ENCODE measurements around the gene PIGH.
"Not testable (repeated sequence)": the region's sequence is repeated elsewhere in the genome, so short reads cannot be mapped to it uniquely, and the experiment has no call there.

Gene PIGH, protein sequence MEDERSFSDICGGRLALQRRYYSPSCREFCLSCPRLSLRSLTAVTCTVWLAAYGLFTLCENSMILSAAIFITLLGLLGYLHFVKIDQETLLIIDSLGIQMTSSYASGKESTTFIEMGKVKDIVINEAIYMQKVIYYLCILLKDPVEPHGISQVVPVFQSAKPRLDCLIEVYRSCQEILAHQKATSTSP

DNA sequence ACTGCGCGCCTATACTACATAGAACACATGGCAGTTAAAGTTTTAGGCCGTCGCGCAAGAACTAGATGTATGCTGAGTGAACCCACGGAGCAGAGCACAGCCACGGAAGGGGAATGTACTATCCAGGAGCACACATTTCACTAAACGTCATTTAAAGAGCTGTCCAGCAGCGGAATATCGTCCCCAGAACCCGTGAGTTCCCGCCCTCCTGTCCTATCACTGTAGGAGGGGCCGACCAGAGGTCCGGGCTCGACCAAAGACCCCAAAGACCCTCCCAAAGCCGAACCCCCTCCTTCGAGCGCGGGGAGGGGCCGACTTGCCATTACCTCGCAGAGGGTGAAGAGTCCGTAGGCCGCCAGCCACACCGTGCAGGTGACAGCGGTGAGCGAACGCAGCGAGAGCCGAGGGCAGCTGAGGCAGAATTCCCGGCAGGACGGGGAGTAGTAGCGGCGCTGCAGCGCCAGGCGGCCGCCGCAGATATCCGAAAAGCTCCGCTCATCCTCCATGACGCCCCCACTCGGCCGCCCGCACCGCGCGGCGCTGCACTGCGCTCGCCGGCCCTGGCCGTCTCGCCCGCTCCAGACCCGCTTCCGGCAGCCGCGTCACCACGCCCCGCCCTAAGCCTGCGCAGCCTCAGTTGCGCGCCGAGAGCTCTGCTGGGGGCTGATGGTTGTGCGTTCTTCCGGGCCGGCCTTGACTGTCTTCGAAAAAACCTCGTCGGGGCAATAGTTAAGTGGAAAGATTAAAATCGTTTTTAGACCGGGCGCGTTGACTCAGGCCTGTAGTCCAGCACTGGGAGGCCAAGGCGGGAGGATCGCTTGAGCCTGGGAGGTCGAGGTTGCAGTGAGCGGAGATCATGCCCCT lies at the start of gene PIGH:
Gene PIGH, minus strand, starts transcription at position 571 of the 864 bp plus-strand sequence. Its CDS starts 65 bp downstream, at position 506.
- in situ Hi-C loops (cut with HindIII; ENCODE audit: low sequenced_read_pairs), result no loop called here

DNA sequence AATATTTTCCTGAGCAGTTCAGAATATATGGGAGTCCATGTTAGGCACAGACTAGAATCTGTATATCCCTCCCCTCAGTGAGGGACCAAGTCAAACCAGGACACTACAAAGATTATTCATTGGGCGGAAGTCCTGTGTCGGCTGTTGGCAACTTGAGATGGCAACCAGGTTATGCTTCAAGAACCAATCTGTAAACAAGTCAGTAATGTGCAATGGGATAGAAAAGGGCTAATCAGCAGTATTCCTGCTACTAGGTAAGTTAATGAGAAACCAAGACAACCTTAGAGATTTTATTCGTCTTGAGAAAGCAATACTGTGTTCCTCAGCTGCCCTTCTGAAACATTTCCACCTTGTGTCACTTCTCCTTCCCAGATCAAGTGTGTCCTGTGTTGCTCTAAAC lies 46.1 kb upstream of the PIGH start:
- in situ Hi-C loops (cut with HindIII; ENCODE audit: low sequenced_read_pairs), result no loop called here

DNA sequence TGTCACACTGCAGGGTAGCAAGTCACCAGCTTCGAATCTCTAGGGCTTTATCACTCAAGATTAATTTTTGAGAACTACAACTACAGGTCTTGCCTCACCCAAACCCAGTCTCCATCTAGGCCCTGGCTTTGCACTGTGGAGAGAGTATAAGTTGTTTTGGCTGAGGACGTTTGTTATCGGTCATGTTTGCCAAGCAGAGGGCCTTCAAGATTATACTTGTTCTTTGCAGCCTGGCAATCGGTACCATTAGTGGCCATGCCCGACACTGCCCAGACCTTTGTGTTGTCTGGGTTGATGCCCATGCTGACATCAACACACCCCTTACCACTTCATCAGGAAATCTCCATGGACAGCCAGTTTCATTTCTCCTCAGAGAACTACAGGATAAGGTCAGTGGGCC lies 45.3 kb upstream of the PIGH start:
- in situ Hi-C loops (cut with HindIII; ENCODE audit: low sequenced_read_pairs), result no loop called here

DNA sequence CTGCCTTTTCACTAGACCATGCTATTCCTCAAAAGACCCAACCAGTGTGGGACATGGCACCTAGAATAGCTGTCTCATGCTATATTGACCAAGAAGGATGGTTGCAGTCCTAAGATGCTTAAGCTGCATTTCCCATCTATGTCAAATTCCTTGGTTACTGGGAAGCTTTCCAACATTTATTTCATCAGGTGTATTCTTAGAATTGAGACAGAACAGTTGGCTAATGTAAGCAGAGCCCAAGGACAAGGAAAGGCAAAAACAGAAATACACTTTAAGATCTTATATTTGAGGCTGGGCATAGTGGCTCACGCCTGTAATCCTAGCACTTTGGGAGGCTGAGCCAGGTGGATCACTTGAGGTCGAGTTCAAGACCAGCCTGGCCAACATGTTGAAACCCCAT lies 44.4 kb upstream of the PIGH start:
- in situ Hi-C loops (cut with HindIII; ENCODE audit: low sequenced_read_pairs), result no loop called here

DNA sequence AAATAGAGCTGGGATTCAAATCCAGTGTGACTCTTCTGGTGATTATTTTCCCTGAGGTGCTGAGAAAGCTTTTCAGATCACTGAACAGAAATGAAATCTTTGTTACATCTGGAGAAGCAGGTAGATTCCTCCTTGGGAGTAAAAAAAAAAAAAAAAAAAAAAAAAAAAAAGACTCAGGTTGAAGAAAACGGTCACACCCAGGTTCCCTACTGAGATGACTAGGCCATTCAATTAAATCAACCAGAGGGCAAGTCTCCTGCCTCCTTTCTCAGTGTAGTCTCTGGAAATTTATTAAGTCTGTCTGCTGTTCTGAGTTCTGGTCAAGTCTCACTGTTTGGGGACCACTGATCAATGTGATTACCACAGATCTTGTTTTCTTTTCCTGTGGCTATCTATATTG lies 43.6 kb upstream of the PIGH start:
- in situ Hi-C loops (cut with HindIII; ENCODE audit: low sequenced_read_pairs), result no loop called here

DNA sequence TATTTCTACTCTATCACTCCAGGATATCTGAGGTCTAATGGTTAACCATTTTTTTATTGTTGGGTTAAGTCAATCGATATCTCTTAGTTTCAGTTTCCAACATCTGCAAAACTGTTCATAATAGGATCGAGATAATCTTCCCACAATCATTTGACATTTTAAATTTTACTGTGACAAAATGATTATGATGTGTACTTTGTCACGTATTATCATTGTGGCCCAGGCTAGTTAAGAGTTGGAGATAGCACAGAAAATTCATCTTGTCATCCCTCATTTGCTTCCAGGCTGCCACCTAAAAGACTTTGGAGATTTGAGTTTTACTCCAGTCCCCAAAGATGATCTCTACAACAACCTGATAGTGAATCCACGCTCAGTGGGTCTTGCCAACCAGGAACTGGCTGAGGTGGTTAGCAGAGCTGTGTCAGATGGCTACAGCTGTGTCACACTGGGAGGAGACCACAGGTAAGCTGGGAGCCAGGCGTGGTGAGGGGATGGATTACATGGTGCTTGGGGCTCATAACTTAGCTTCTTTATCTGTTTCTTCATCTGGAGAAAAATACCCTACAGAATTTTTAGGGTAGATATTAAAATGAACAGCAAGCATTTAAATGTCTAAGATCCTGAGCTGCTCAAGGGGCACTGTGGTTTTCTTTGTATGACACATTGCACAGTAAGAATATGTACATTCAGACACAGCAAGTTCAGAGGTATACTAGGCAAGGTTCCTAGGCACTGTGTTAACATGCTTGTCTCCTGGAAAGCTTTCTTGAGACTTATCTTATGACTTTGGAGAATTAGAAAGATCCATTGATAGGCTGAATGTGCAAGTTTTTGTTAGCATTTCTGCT lies 42.1 kb upstream of the PIGH start:
- in situ Hi-C loops (cut with HindIII; ENCODE audit: low sequenced_read_pairs), result no loop called here

DNA sequence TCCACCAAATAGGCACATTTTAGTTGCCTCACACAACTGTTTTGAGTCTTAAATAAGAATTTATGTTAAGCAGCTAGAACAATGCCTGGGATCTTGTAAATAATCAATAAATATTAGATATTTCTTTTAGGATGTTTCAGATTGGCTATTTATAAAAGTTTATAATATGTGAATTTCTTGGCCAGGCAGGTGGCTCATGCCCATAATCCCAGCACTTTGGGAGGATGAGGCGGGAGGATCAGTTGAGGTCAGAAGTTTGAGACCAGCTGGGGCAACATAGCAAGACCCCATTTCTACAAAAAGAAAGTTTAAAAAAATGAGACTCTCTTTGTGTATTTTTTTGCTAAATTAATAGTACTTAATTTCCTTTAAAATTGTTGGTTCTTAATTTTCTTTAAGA lies 41.4 kb upstream of the PIGH start:
- in situ Hi-C loops (cut with HindIII; ENCODE audit: low sequenced_read_pairs), result no loop called here

DNA sequence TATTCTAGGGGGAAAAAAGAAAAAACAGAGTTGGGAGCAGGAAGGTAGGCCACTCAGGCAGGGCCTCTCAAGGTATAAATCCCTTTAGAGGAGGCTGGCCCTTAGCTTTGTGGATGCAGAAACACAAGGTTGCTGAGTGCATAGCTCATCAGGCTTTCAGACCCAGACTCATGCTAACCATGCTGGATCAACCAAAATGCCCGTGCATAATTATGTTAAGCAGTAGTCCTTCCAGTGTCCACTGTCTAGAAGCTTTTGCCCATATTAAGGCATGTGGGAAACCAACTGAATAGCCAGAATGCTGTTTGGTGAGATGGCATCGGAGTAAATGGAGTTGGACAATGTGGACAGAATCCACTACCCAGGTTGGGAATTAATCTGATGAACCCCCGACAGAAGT lies 38.6 kb upstream of the PIGH start:
- in situ Hi-C loops (cut with HindIII; ENCODE audit: low sequenced_read_pairs), result no loop called here

DNA sequence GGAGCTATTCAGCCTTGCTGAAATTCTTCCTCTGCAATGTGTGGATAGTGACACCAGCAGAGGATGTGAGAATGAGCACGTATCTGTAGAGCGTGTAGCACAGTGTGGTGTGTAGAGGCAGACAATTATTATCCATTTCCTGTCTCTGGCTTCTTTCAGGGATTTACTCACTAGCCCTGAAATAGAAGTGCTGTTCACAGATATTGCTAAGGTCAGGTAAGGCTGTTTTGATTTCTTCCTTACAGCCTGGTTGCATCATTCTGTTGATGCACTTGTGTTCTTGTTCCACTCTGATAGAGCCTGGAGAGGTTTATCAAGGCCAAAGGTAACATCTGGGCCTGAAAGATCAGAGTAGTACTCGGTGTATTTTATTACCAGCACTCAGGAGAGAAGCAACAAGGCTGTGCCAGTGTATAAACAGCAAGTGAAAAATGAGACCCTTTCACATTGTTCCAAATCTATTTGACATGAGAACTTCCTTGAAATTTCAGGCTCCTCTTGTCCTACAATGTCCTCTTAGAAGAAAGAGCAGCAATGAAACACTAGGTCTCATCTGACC lies 36.4 kb upstream of the PIGH start:
- in situ Hi-C loops (cut with HindIII; ENCODE audit: low sequenced_read_pairs), result no loop called here

DNA sequence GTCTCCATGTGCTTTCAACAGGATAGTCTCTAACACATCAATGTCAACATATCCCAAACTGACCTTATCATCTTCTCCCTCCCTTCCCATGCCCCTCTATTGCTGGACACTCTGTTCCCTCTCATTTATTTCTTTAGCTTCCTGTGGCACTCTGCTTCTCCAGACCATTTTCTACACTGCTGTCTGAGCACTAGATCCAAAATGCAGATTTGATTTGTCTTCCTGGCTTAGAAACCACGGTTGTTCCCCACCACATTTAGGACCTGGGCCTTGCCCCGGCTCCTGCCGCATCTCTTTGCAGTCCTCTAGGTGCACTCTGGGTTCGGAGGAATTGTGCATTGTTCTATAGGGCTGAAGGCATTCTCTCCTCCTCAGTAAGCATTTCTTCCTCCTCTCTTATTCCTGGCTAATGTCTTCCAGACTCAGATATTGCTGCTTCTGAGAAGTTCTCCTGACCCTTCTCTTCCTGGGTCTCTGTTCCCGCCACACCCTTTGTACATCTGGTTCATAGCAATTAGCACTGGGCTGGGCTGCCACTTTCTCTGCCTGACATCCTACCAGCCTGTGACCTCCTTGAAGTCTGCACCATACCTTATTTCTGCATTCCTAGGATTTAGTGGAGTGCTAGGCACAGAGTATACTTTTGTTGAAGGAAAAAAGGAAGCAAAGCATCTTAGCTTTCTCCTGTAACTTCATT lies 33.5 kb upstream of the PIGH start:
- in situ Hi-C loops (cut with HindIII; ENCODE audit: low sequenced_read_pairs), result no loop called here

DNA sequence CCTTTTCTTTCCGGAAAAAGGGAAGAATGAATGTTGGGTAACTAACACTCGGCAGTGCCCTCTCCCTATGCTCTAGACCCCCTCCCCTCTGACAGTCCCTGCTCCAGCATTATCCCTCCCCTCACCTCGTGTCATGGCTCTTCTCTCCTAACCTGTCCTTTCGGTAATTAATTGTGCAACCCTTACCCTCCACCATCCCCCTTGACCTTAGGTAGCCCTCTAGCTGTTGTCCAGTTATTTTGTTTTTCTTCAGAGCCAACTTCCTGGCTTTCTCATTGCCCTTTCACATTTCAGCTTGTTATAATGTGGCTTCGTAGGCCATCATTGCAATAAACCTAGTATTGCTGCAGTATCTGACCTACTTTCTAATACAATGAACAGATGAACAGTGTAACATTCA lies 30.9 kb upstream of the PIGH start:
- in situ Hi-C loops (cut with HindIII; ENCODE audit: low sequenced_read_pairs), result no loop called here

DNA sequence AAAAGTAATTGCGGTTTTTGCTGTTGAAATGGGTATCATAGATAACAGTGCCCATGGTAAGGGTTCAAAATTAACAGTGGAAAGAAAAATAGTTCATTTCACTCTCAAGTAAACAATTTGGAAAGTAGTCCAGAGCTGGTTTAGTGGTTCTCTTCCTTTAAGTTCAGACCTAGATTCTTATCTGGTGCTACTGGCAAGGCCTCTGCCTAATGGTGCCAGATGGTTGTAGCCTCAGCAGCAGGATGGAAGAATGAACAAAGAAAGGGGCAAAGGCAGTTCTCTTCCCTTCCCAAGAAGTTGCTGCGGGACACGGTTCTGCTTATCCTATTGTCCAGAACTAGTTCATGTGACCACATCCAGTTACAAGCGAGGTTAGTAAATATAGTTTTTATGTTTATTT lies 30.1 kb upstream of the PIGH start:
- in situ Hi-C loops (cut with HindIII; ENCODE audit: low sequenced_read_pairs), result no loop called here

DNA sequence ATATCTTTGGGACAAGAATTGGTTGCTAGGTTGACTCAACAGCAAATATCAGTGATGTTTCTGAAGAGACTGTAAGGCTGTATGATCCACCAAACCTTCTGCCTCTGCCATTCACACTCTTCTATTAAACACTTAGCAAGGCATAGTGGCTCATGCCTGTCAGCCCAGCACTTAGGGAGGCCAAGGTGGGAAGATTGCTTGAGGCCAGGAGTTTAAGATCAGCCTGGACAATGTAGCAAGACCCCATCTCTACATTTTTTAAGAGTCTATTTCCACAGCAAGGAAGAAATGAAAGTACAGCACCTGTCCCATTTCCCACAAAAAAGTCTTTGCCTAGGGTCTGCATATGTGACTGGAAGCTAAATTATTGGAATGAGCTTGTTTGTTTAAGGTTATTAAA lies 27.5 kb upstream of the PIGH start:
- in situ Hi-C loops (cut with HindIII; ENCODE audit: low sequenced_read_pairs), result no loop called here

DNA sequence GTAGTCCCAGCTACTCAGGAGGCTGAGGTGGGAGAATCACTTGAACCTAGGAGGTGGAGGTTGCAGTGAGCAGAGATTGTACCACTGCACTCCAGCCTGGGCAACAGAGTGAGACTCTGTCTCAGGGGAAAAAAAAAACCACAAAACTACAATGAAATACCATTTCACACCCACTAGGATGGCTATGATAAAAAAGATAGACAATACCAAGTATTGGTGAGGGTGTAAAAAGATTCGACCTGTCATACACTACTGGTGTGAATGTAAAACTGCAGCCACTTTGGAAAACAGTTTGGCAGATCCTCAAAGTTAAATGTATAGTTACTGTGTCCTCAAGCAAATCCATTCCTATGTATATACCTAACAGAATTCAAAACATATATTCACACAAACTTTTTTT lies 26.1 kb upstream of the PIGH start:
- in situ Hi-C loops (cut with HindIII; ENCODE audit: low sequenced_read_pairs), result not testable (repeated sequence)

DNA sequence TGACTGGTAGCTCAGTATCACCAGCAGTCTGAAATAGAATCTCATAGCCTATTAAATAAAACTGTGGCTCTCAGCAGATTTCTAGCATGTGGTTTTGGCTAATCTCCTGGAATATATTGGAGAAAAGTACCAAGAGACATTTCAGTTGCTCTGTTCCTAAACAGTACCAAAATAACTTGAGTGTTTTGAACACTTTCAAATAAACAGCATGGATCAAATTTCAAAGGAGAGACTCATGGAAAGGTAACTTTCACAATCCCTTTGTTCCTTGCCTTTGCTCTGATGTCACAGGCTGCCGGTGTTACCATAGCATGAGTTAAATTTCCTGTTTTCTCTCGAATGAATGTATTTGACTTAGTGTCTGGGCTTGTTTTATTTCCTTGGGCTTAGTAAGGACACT lies 23.0 kb upstream of the PIGH start:
- in situ Hi-C loops (cut with HindIII; ENCODE audit: low sequenced_read_pairs), result no loop called here

DNA sequence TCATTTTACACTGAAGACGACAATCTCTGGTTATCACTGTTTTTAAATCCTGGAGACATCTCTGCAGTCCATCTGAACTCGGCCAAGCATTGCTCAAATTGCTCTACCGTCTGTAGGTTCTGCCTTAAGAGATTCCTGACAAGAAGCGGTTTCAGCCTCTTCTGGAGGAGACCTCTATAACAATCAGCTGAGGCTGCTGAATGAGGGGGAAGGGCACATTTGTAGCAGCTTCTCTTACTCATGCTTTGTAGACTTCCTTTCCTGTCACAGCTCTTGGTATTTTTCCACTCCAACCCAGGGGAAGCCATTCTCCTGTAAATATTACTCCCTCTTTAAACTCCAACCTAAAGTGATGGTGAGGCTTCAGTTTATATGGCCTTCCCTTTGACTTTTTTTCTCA lies 22.6 kb upstream of the PIGH start:
- in situ Hi-C loops (cut with HindIII; ENCODE audit: low sequenced_read_pairs), result no loop called here

DNA sequence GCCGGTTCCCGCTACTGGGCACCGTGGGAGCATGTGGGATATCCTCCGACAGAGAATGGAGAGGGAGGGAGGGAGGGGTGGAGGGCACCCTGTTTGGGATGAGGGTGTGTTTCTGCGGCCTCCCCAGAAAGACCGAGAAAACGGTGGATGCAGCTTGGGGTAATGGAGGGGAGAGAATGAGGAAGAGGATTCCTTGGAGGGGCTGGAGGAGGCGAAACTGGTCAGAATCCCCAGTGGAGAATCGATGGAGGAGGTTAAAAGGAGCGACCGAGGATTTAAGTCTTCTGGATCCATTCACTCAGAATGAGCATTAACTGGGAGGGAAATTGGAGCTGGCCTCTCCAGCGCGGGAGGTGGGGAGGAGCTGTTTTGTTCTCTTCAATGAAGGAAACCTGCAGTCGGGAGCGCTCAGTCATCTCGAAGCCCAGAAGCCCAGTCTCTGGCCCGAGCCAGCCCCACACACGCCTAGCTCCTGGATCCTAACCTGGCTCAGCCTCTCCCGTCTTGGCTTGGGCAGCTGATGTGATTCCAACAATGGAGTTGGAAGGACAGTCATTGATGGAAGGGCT lies 20.2 kb upstream of the PIGH start:
- in situ Hi-C loops (cut with HindIII; ENCODE audit: low sequenced_read_pairs), result no loop called here

DNA sequence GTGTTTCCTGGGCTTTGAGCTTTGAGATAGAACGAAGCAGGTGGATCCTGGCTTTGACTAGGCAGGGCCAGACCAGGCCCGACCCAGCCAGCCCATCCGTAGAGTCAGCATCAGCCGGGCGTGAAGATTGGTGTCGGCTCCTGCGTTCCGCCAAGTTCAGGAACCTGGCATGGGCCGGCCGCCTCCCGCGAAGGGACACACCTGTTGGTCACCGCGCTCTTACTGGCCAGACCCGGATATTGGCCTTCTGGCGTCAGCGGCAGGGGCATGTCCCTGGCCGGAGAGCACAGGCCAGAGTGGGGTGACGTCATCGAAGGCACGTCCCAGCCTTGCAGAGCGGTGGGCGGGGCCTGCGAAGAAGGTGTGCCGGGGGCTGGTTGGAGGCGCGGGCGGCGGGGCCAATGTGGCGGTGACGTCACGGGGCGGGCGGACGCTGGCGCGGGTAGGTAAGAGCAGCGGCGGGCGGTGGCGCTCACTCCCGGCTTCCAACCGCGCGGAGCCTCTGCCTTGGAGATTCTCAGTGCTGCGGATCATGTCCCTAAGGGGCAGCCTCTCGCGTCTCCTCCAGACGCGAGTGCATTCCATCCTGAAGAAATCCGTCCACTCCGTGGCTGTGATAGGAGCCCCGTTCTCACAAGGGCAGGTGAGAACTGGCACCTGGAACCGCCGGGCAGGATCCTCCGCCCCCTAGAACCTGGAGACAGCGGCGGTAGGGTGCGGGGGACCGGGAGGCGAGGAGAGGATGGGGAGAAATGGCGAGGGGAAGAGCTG lies 19.6 kb upstream of the PIGH start, which contains the start of gene ARG2:
Gene ARG2, plus strand, starts transcription at position 475 of the 771 bp plus-strand sequence. Its CDS starts 58 bp downstream, at position 533.
- in situ Hi-C loops (cut with HindIII; ENCODE audit: low sequenced_read_pairs), result no loop called here

DNA sequence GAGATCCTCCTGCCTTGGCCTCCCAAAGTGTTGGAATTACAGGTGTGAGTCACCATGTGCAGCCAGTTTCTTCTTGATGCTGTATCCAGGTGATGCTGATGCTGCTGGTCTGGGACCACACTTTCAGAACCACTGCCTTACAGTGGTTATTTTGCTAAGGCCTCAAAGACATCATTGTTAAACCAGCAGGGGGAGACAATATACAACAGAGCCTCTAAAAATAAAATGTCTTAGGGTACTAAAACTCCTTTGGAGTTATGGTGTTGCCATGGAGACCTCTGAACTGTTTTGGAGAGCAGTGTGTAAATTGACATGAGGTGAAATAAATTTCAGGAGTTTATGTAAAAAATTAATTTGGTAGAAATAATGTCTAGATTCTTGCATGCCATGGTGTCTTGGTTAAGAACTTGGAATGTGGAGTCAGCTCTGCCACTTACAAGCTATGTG lies 18.6 kb upstream of the PIGH start:
- in situ Hi-C loops (cut with HindIII; ENCODE audit: low sequenced_read_pairs), result no loop called here
